GM19193 (cell line): Measurements from ENCODE around the gene CLDN18.

Experiments
- POLR2A ChIP-seq: IDR thresholded peaks from 4 replicates; pipeline ENCODE4 v1.6.1; 2011; ENCODE audit not compliant: insufficient read depth, insufficient read length; ENCODE audit errors: extremely low read depth

CLDN18 gene

GRCh38 chr3:138066972-138067371, 57.0 kb downstream of the CLDN18 start:
- TF ChIP-seq POLR2A = no peak

GRCh38 chr3:138068046-138068445, 58.1 kb downstream of the CLDN18 start:
- TF ChIP-seq POLR2A = no peak

- TF ChIP-seq POLR2A = no peak
Observed at GRCh38 chr3:138068579-138069174, 58.7 kb downstream of the CLDN18 start.

GRCh38 chr3:138070006-138070405, 60.0 kb downstream of the CLDN18 start:
- no peak for TF ChIP-seq POLR2A

GRCh38 chr3:138072796-138073195, 62.8 kb downstream of the CLDN18 start:
- TF ChIP-seq POLR2A = no peak

GRCh38 chr3:138078096-138078495, 68.1 kb downstream of the CLDN18 start:
- TF ChIP-seq POLR2A = no peak

GRCh38 chr3:138078901-138079344, 69.0 kb downstream of the CLDN18 start:
- no peak for TF ChIP-seq POLR2A

GRCh38 chr3:138079901-138080300, 69.9 kb downstream of the CLDN18 start:
- TF ChIP-seq POLR2A = no peak

- TF ChIP-seq POLR2A = no peak
Observed at GRCh38 chr3:138081371-138082084, 71.6 kb downstream of the CLDN18 start.

GRCh38 chr3:138082085-138082991, 72.4 kb downstream of the CLDN18 start:
- no peak for TF ChIP-seq POLR2A

GRCh38 chr3:138082992-138083386, 73.0 kb downstream of the CLDN18 start:
- no peak for TF ChIP-seq POLR2A
